ENCODE data around the gene TRMT61A. TPM values are rescaled to one million over a fixed set of nuclear protein-coding genes. Genes with fewer than 3 reads are reported as not detected.

TRMT61A gene
- total and polyA plus RNA-seq, 2 of the 13 experiments (the other 11 are each of a cell fraction or from before 2014, with no cell fraction given), result 6.5 to 13.6 TPM

- TF ChIP-seq MLXIP (CRISPR knock-in tag; IDR thresholded peaks at IDR 0.05; ENCODE audit: borderline replicate concordance), result no peak
- no peak for TF ChIP-seq KLF13 (CRISPR knock-in tag; IDR thresholded peaks at IDR 0.05)
- TF ChIP-seq SOX13 (IDR thresholded peaks at IDR 0.05), result no peak
- TF ChIP-seq SOX13 (CRISPR knock-in tag; conservative IDR thresholded peaks at IDR 0.05 in 1 of 2, IDR thresholded peaks at IDR 0.05 in 1 of 2), result 0 out of 4 replicates have a peak, but pooled peaks of 1 of the 2 experiments have one; percentile 9
- no peak for TF ChIP-seq ZNF44 (CRISPR knock-in tag; IDR thresholded peaks at IDR 0.05)
- no peak for TF ChIP-seq SMAD3 (CRISPR knock-in tag; IDR thresholded peaks at IDR 0.05)
- TF ChIP-seq, protein P1, sequence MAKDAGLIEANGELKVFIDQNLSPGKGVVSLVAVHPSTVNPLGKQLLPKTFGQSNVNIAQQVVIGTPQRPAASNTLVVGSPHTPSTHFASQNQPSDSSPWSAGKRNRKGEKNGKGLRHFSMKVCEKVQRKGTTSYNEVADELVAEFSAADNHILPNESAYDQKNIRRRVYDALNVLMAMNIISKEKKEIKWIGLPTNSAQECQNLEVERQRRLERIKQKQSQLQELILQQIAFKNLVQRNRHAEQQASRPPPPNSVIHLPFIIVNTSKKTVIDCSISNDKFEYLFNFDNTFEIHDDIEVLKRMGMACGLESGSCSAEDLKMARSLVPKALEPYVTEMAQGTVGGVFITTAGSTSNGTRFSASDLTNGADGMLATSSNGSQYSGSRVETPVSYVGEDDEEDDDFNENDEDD (CRISPR knock-in tag; IDR thresholded peaks at IDR 0.05; ENCODE audit: borderline replicate concordance), result peak; percentile 54; the same call in 1 of the 2 replicates
- TF ChIP-seq BRF2 (CRISPR knock-in tag; IDR thresholded peaks at IDR 0.05), result 0 out of 2 replicates have a peak, but pooled peaks have one; percentile 23
- TF ChIP-seq DMAP1 (CRISPR knock-in tag; IDR thresholded peaks at IDR 0.05), result peak; percentile 80
- TF ChIP-seq ZNF773 (CRISPR knock-in tag; IDR thresholded peaks at IDR 0.05; ENCODE audit: borderline replicate concordance), result peak; percentile 32; the same call in 1 of the 2 replicates
- no peak for TF ChIP-seq SP1 (IDR thresholded peaks at IDR 0.05)
- peak; percentile 61 for TF ChIP-seq SP1 (CRISPR knock-in tag; IDR thresholded peaks at IDR 0.05)
- TF ChIP-seq ZNF569 (CRISPR knock-in tag; IDR thresholded peaks at IDR 0.05; ENCODE audit: borderline replicate concordance), result no peak
- TF ChIP-seq GTF2F1 (IDR thresholded peaks at IDR 0.05; ENCODE audit: low read length), result no peak
- TF ChIP-seq, protein P2, sequence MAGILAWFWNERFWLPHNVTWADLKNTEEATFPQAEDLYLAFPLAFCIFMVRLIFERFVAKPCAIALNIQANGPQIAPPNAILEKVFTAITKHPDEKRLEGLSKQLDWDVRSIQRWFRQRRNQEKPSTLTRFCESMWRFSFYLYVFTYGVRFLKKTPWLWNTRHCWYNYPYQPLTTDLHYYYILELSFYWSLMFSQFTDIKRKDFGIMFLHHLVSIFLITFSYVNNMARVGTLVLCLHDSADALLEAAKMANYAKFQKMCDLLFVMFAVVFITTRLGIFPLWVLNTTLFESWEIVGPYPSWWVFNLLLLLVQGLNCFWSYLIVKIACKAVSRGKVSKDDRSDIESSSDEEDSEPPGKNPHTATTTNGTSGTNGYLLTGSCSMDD (CRISPR knock-in tag; IDR thresholded peaks at IDR 0.05), result no peak
- TF ChIP-seq ZNF576 (CRISPR knock-in tag; IDR thresholded peaks at IDR 0.05), result no peak
- 0 out of 2 replicates have a peak, but pooled peaks have one; percentile 11 for TF ChIP-seq ZNF34 (CRISPR knock-in tag; IDR thresholded peaks at IDR 0.05; ENCODE audit: borderline replicate concordance)
- no peak for TF ChIP-seq GTF3A (CRISPR knock-in tag; conservative IDR thresholded peaks at IDR 0.05)
- no peak for TF ChIP-seq ZNF225 (CRISPR knock-in tag; IDR thresholded peaks at IDR 0.05)
- TF ChIP-seq ZSCAN21 (CRISPR knock-in tag; IDR thresholded peaks at IDR 0.05; ENCODE audit: borderline replicate concordance), result peak; percentile 31; the same call in 1 of the 2 replicates
- no peak for TF ChIP-seq ZNF235 (CRISPR knock-in tag; IDR thresholded peaks at IDR 0.05; ENCODE audit: borderline replicate concordance)
- peak; percentile 18; the same call in 1 of the 2 replicates for TF ChIP-seq E2F5 (CRISPR knock-in tag; conservative IDR thresholded peaks at IDR 0.05)
- no peak for TF ChIP-seq ZSCAN29 (CRISPR knock-in tag; conservative IDR thresholded peaks at IDR 0.05)
Measured at GRCh38 chr14:103562429-103563225, 33.6 kb downstream of the TRMT61A start, which contains the start of the genes BAG5 and COA8 (continued).
